ENCODE data around the gene RARB. TPM values are rescaled to one million over a fixed set of nuclear protein-coding genes. Genes with fewer than 3 reads are reported as not detected.

The RARB gene
- total RNA-seq, 3 donors from 2014 or later: 0.80 to 20.1 (median 8.2) TPM

- no peak for DNase-seq (ENCODE audit: low spot score in 2 of 2)
- Histone ChIP-seq H3K27me3 (no peaks in the 10 kb centered on the region), H3K36me3 (peaks cover 7% of the 10 kb centered on the region), H3K9me3 (no peaks in the 10 kb centered on the region), H3K27ac (peak overlapping the region in 1 of 2 donors; percentile 13), H3K4me1 (no peaks in the 10 kb centered on the region), H3K4me3 (no peak overlapping the region)
- TF ChIP-seq POLR2AphosphoS5 (IDR thresholded peaks at IDR 0.05): no peak
- TF ChIP-seq POLR2A (IDR thresholded peaks at IDR 0.05): no peak
- TF ChIP-seq, protein P1, sequence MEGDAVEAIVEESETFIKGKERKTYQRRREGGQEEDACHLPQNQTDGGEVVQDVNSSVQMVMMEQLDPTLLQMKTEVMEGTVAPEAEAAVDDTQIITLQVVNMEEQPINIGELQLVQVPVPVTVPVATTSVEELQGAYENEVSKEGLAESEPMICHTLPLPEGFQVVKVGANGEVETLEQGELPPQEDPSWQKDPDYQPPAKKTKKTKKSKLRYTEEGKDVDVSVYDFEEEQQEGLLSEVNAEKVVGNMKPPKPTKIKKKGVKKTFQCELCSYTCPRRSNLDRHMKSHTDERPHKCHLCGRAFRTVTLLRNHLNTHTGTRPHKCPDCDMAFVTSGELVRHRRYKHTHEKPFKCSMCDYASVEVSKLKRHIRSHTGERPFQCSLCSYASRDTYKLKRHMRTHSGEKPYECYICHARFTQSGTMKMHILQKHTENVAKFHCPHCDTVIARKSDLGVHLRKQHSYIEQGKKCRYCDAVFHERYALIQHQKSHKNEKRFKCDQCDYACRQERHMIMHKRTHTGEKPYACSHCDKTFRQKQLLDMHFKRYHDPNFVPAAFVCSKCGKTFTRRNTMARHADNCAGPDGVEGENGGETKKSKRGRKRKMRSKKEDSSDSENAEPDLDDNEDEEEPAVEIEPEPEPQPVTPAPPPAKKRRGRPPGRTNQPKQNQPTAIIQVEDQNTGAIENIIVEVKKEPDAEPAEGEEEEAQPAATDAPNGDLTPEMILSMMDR (IDR thresholded peaks at IDR 0.05): no peak
- intact Hi-C loops (cut with DNase I; ENCODE audit: low total_unique reads): no loop called here
Observed at GRCh38 chr3:25603703-25604102, 175.6 kb downstream of the RARB start.

GRCh38 chr3:25604107-25604805, 176.2 kb downstream of the RARB start:
- TF ChIP-seq POLR2AphosphoS5 (IDR thresholded peaks at IDR 0.05) (no peak), POLR2A (IDR thresholded peaks at IDR 0.05) (no peak)
- TF ChIP-seq, protein P1 (IDR thresholded peaks at IDR 0.05): no peak
- intact Hi-C loops (cut with DNase I; ENCODE audit: low total_unique reads): no loop called here
- DNase-seq (ENCODE audit: low spot score in 2 of 2): no peak
- H3K27me3 ChIP-seq: no peaks in the 10 kb centered on the region
- no peaks in the 10 kb centered on the region for H3K9me3 ChIP-seq
- H3K4me3 ChIP-seq: no peak overlapping the region
- H3K4me1 ChIP-seq: no peaks in the 10 kb centered on the region
- peak overlapping the region in 1 of 2 donors; percentile 13 for H3K27ac ChIP-seq
- H3K36me3 ChIP-seq: peaks cover 7% of the 10 kb centered on the region

DNA sequence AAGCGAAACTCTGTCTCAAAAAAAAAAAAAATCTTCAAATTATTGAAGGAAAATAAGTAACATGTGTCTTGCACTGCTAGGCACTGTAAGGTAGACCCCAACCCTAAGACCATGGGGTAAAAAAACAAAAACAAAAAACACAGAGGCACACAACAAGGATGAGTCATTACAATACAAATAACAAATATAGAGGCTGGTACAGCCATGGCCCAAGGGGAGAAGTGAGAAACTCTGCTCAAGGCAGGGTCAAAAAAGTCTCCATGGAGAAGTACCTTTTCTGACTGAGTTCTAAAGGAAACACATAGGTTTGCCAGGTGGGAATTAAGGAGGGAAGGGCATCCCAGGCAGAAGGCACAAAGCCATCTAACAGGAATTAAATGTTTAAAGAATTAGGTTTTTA, 182.1 kb downstream of the RARB start:
- no peak for DNase-seq (ENCODE audit: low spot score in 2 of 2)
- no peak overlapping the region for H3K4me3 ChIP-seq
- H3K4me1 ChIP-seq: no peaks in the 10 kb centered on the region
- no peak for TF ChIP-seq POLR2AphosphoS5 (IDR thresholded peaks at IDR 0.05)
- no peak for TF ChIP-seq POLR2A (IDR thresholded peaks at IDR 0.05)
- TF ChIP-seq, protein P1 (IDR thresholded peaks at IDR 0.05): no peak
- no peaks in the 10 kb centered on the region for H3K9me3 ChIP-seq
- no peaks in the 10 kb centered on the region for H3K27me3 ChIP-seq
- intact Hi-C loops (cut with DNase I; ENCODE audit: low total_unique reads): no loop called here
- H3K27ac ChIP-seq: no peak overlapping the region
- peaks cover 7% of the 10 kb centered on the region for H3K36me3 ChIP-seq

DNA sequence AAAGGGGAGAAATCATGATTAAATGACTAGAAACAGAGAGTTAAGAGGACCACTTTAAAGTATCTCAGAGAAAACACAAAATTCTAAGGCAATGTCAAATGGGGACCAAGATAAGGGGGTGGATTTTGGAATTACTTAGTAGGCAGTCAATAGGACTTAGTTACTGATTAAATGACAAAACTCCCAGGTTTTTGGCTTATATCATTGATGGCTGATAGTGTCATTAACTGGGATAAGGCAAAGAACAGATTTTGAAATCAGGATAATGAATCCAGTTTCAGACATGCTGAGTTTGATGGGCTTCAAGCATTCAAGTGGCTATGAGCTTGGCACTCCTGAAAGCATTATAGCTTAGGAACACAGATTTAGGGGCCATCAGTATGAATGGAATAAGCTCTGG, 182.7 kb downstream of the RARB start:
- intact Hi-C loops (cut with DNase I; ENCODE audit: low total_unique reads): no loop called here
- TF ChIP-seq POLR2AphosphoS5 (IDR thresholded peaks at IDR 0.05) (no peak), POLR2A (IDR thresholded peaks at IDR 0.05) (no peak)
- TF ChIP-seq, protein P1 (IDR thresholded peaks at IDR 0.05): no peak
- Histone ChIP-seq H3K4me1 (no peaks in the 10 kb centered on the region), H3K27ac (no peak overlapping the region), H3K9me3 (no peaks in the 10 kb centered on the region), H3K36me3 (peaks cover 7% of the 10 kb centered on the region), H3K4me3 (no peak overlapping the region), H3K27me3 (no peaks in the 10 kb centered on the region)
- no peak for DNase-seq (ENCODE audit: low spot score in 2 of 2)

DNA sequence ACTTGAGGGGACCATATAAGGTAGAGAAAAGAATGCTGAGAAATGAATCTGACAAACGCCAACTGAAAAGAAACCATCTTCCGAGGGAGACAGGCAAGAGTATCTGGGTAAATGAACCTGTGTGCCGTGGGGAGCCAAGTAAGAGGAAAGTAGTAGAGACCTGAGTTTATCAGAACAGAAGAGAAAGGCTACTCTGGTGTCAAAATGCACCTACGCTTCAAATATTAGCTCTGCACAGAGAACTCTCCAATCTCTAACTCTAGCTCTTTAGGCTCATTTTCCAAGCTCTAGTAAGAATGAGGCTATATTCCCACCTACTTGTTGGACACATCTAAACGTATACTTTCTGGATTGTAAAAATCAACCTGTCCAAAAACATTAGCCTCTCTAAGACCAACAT, 183.1 kb downstream of the RARB start:
- intact Hi-C loops (cut with DNase I; ENCODE audit: low total_unique reads): no loop called here
- Histone ChIP-seq H3K4me3 (no peak overlapping the region), H3K36me3 (peaks cover 7% of the 10 kb centered on the region), H3K4me1 (no peaks in the 10 kb centered on the region), H3K9me3 (no peaks in the 10 kb centered on the region), H3K27me3 (no peaks in the 10 kb centered on the region), H3K27ac (no peak overlapping the region)
- TF ChIP-seq POLR2AphosphoS5 (IDR thresholded peaks at IDR 0.05): no peak
- TF ChIP-seq POLR2A (IDR thresholded peaks at IDR 0.05): no peak
- TF ChIP-seq, protein P1 (IDR thresholded peaks at IDR 0.05): no peak
- DNase-seq (ENCODE audit: low spot score in 2 of 2): no peak

Measured in breast epithelium (tissue), 4 donors.